ENCODE results near the gene DIO1.
"Not testable (repeated sequence)": the region's sequence is repeated elsewhere in the genome, so short reads cannot be mapped to it uniquely, and the experiment has no call there.

GRCh38 chr1:53883600-53883999 lies 10.4 kb upstream of the DIO1 start:
- not testable (repeated sequence) for TF ChIP-seq CTCF (IDR thresholded peaks at IDR 0.05; ENCODE audit: low read depth, low read length, poor library complexity, severe bottlenecking); EZH2phosphoT487 (IDR thresholded peaks at IDR 0.05; ENCODE audit: borderline replicate concordance, low read length)

Measured in DOHH2 (cell line).